Liver (tissue), 9 donors: ENCODE data around the gene TLL2. TPM values are rescaled to one million over a fixed set of nuclear protein-coding genes. Genes with fewer than 3 reads are reported as not detected.

ENCODE experiments used
- DNase-seq: peaks from one replicate; pipeline ENCODE4 v3.0.0-alpha.2; 2017; ENCODE audit warnings: low spot score
- H3K27ac ChIP-seq, 2 donors: one replicate each; pipeline ENCODE4 v1.7.0; 2013; ENCODE audit warnings: inconsistent platforms in 2 of 2, low read length in 2 of 2, control low read depth in 1 of 2, low read depth in 1 of 2, mild to moderate bottlenecking in 1 of 2
- H3K27me3 ChIP-seq, 4 donors: one replicate each; pipeline versions ENCODE4 v1.6.1 to v1.7.0; 2013; ENCODE audit warnings: low read length in 3 of 4, inconsistent platforms in 1 of 4, mild to moderate bottlenecking in 1 of 4, moderate library complexity in 1 of 4; ENCODE audit not compliant: control insufficient read depth in 4 of 4, insufficient read depth in 4 of 4
- H3K36me3 ChIP-seq, 4 donors: one replicate each; pipeline versions ENCODE4 v1.6.1 to v1.7.0; 2013; ENCODE audit warnings: low read length in 3 of 4, mild to moderate bottlenecking in 3 of 4, low read depth in 1 of 4, moderate library complexity in 1 of 4; ENCODE audit not compliant: control insufficient read depth in 4 of 4, insufficient read depth in 3 of 4
- H3K4me1 ChIP-seq, 4 donors: one replicate each; pipeline versions ENCODE4 v1.6.1 to v1.7.0; 2013; ENCODE audit warnings: low read length in 3 of 4, mild to moderate bottlenecking in 3 of 4, moderate library complexity in 1 of 4; ENCODE audit not compliant: control insufficient read depth in 4 of 4, insufficient read depth in 4 of 4
- H3K4me3 ChIP-seq, 3 donors: one replicate each; pipeline versions ENCODE4 v1.6.1 to v1.7.0; 2013; ENCODE audit warnings: low read length in 3 of 3, control low read depth in 1 of 3, low read depth in 1 of 3, mild to moderate bottlenecking in 1 of 3
- H3K9ac ChIP-seq, 2 donors: one replicate each; pipeline ENCODE4 v1.7.0; 2013; ENCODE audit warnings: low read length in 2 of 2, mild to moderate bottlenecking in 2 of 2, moderate library complexity in 2 of 2, control low read depth in 1 of 2, low read depth in 1 of 2
- H3K9me3 ChIP-seq, 4 donors: one replicate each; pipeline versions ENCODE4 v1.6.1 to v1.7.0; 2013; ENCODE audit warnings: low read length in 3 of 4; ENCODE audit not compliant: control insufficient read depth in 4 of 4
- CTCF ChIP-seq: fragments of 150-350 bp; IDR thresholded peaks from 2 replicates; pipeline ENCODE4 v1.5.1; 2017; ENCODE audit warnings: improper control_type of control experiment, low read depth, low read length; ENCODE audit not compliant: missing input control
- EGR1 ChIP-seq, 2 donors: IDR thresholded peaks; 2 replicates each; pipeline ENCODE4 v1.6.1; 2016 to 2018; ENCODE audit warnings: antibody characterized with exemption in 2 of 2, low read depth in 2 of 2
- FOXA1 ChIP-seq: IDR thresholded peaks from 2 replicates; pipeline ENCODE4 v1.6.1; 2016; ENCODE audit warnings: antibody characterized with exemption
- FOXA2 ChIP-seq: IDR thresholded peaks from 2 replicates; pipeline ENCODE4 v1.6.1; 2016; ENCODE audit warnings: antibody characterized with exemption
- GABPA ChIP-seq, 2 donors: IDR thresholded peaks in 1 of 2; conservative IDR thresholded peaks in 1 of 2; 2 replicates each; pipeline ENCODE4 v1.6.1; 2016; ENCODE audit warnings: antibody characterized with exemption in 2 of 2, mild to moderate bottlenecking in 1 of 2, moderate library complexity in 1 of 2
- HNF4A ChIP-seq, 2 donors: conservative IDR thresholded peaks; 2 replicates each; pipeline ENCODE4 v1.6.1; 2016; ENCODE audit warnings: antibody characterized with exemption in 2 of 2, mild to moderate bottlenecking in 2 of 2
- JUND ChIP-seq, 2 donors: IDR thresholded peaks; 2 replicates each; pipeline ENCODE4 v1.6.1; 2016; ENCODE audit warnings: antibody characterized with exemption in 2 of 2
- MAX ChIP-seq: IDR thresholded peaks from 2 replicates; pipeline ENCODE4 v1.6.1; 2016; ENCODE audit warnings: antibody characterized with exemption
- NR2F2 ChIP-seq: IDR thresholded peaks from 2 replicates; pipeline ENCODE4 v1.6.1; 2016; ENCODE audit warnings: antibody characterized with exemption
- RAD21 ChIP-seq, 2 donors: IDR thresholded peaks; 2 replicates each; pipeline ENCODE4 v1.6.1; 2016; ENCODE audit warnings: antibody characterized with exemption in 2 of 2, mild to moderate bottlenecking in 2 of 2
- REST ChIP-seq: IDR thresholded peaks from 2 replicates; pipeline ENCODE4 v1.6.1; 2016; ENCODE audit warnings: antibody characterized with exemption, mild to moderate bottlenecking
- RXRA ChIP-seq, 2 donors: IDR thresholded peaks; 2 replicates each; pipeline ENCODE4 v1.6.1; 2017 to 2018; ENCODE audit warnings: antibody characterized with exemption in 2 of 2, mild to moderate bottlenecking in 1 of 2
- TAF1 ChIP-seq: conservative IDR thresholded peaks from 2 replicates; pipeline ENCODE4 v1.6.1; 2016; ENCODE audit warnings: antibody characterized with exemption, mild to moderate bottlenecking
- YY1 ChIP-seq: IDR thresholded peaks from 2 replicates; pipeline ENCODE4 v1.6.1; 2016; ENCODE audit warnings: antibody characterized with exemption, mild to moderate bottlenecking
- ZBTB33 ChIP-seq: IDR thresholded peaks from 2 replicates; pipeline ENCODE4 v1.6.1; 2016; ENCODE audit warnings: antibody characterized with exemption
- WGBS: extraction: QIAGEN DNeasy Blood & Tissue Kit; methylation state at CpG from one replicate; pipeline ENCODE4 v1.1.7; 2013; 5-methylcytosine and 5-hydroxymethylcytosine counted together
- polyA plus RNA-seq, 2 donors: library from polyadenylated mRNA; stranded (reverse) in 1 of 2; unstranded in 1 of 2; fragments of 200-250 nt in 1 of 2; fragments of >200 nt in 1 of 2; fragmentation: Nextera tagmentation in 1 of 2; extraction: Ambion mirVana in 1 of 2; gene quantifications; one replicate each; pipeline versions ENCODE4 v1.2.1 to v1.2.3, GENCODE V29; 2013 to 2015
- total RNA-seq, 2 donors: library from RNA; depleted of rRNA; stranded (reverse); fragments of >200 nt; gene quantifications; one replicate each; pipeline ENCODE4 v1.2.3, GENCODE V29; 2014
- TF ChIP-seq, protein P1 (sequence below): IDR thresholded peaks from 2 replicates; pipeline ENCODE4 v1.6.1; 2016; ENCODE audit warnings: antibody characterized with exemption
- donor health status: healthy.
- donor health status: healthy.
- donor health status: healthy.
- donor health status: healthy.
- donor health status: healthy.

TLL2 gene
- total and polyA plus RNA-seq, 4 donors, result 0.06 to 0.19 (median 0.08) TPM; not detected in 1

GRCh38 chr10:96357038-96357620 lies 156.6 kb downstream of the TLL2 start:
- DNase-seq, result no peak

DNA sequence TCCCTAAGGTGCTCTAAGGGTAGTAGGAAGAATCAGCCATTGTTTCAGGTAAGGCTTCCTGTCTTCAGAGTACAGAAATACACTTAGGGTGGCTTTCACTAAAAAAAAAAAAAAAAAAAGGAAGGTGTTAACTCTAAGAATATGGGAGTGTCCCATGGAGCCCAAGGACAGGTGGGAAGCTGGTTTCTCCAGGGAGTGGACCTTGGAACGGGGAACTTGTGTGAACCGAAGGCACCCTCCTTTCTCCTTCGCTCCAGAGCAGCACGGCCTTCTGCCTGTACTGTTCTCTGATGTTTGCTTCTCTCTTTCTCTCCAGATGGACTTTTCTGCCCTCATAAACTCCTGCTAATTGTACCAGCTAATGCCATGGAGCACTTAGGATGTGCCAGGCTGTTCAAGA lies 161.1 kb downstream of the TLL2 start:
- Histone ChIP-seq H3K27me3 (no peaks in the 10 kb centered on the region), H3K4me1 (peaks cover 3 to 12% (median 10%) of the 10 kb centered on the region in 4 donors), H3K9ac (no peak overlapping the region), H3K4me3 (no peak overlapping the region), H3K9me3 (no peaks in the 10 kb centered on the region), H3K27ac (no peak overlapping the region), H3K36me3 (no peaks in the 10 kb centered on the region)
- WGBS, result 47% methylated on average over 4 of the region's 4 CpGs
- TF ChIP-seq JUND (IDR thresholded peaks at IDR 0.05), result no peak
- TF ChIP-seq FOXA1, result no peak
- no peak for DNase-seq

More at GRCh38 chr10:96357038-96357620, 156.6 kb downstream of the TLL2 start:
- Histone ChIP-seq H3K27ac (no peak overlapping the region), H3K4me1 (peaks cover 2 to 7% (median 5%) of the 10 kb centered on the region in 4 donors), H3K36me3 (no peaks in the 10 kb centered on the region), H3K27me3 (no peaks in the 10 kb centered on the region), H3K9ac (no peak overlapping the region), H3K9me3 (no peaks in the 10 kb centered on the region), H3K4me3 (no peak overlapping the region)
- TF ChIP-seq MAX, result no peak
- no peak for TF ChIP-seq EGR1 (IDR thresholded peaks at IDR 0.05; ENCODE audit: low read depth in 2 of 2)
- no peak for TF ChIP-seq HNF4A (conservative IDR thresholded peaks at IDR 0.05)
- no peak for TF ChIP-seq NR2F2
- no peak for TF ChIP-seq JUND (IDR thresholded peaks at IDR 0.05)
- no peak for TF ChIP-seq GABPA (IDR thresholded peaks at IDR 0.05 in 1 of 2, conservative IDR thresholded peaks at IDR 0.05 in 1 of 2)
- TF ChIP-seq ZBTB33, result no peak
- WGBS, result 76% methylated on average over 8 of the region's 8 CpGs

DNA sequence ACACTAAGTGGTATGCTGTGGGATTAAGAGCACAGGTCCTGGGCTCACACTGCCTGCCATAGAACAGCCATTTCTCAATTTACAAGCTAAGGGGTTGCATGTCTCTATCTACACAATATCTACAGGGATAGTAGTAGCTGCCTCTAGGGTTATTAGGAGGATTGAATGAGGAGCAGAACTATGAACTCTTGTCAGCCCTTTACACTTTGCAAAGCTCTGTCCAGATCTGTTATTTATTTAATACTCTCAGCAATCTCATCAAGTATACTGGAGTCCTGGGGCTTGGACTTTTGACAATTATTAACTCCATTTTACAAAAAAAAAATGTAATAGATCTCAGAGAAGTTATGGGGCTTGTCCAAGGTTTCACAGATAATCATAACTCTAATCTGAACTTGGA lies 161.7 kb downstream of the TLL2 start:
- H3K36me3 ChIP-seq, result no peaks in the 10 kb centered on the region
- TF ChIP-seq JUND (IDR thresholded peaks at IDR 0.05), result no peak
- TF ChIP-seq ZBTB33, result no peak
- no peak for TF ChIP-seq YY1
- TF ChIP-seq REST, result no peak
- TF ChIP-seq NR2F2, result no peak
- TF ChIP-seq, protein P1, sequence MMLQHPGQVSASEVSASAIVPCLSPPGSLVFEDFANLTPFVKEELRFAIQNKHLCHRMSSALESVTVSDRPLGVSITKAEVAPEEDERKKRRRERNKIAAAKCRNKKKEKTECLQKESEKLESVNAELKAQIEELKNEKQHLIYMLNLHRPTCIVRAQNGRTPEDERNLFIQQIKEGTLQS, result no peak
- TF ChIP-seq GABPA (IDR thresholded peaks at IDR 0.05 in 1 of 2, conservative IDR thresholded peaks at IDR 0.05 in 1 of 2), result no peak
- TF ChIP-seq EGR1 (IDR thresholded peaks at IDR 0.05; ENCODE audit: low read depth in 2 of 2), result no peak
- no peak for TF ChIP-seq TAF1
- peak; percentile 5 for TF ChIP-seq FOXA2
- no peak for TF ChIP-seq RAD21 (IDR thresholded peaks at IDR 0.05)
- TF ChIP-seq HNF4A (conservative IDR thresholded peaks at IDR 0.05), result peak; percentile 15 to 23
- peak in 1 of 2 donors; percentile 4 for TF ChIP-seq RXRA (IDR thresholded peaks at IDR 0.05)
- TF ChIP-seq CTCF, result no peak
- H3K9me3 ChIP-seq, result no peaks in the 10 kb centered on the region
- no peak overlapping the region for H3K4me3 ChIP-seq
- no peak for DNase-seq
- peaks cover 3 to 12% (median 10%) of the 10 kb centered on the region in 4 donors for H3K4me1 ChIP-seq
- no peak overlapping the region for H3K27ac ChIP-seq
- H3K9ac ChIP-seq, result peak overlapping the region in 1 of 2 donors; percentile 6
- no peaks in the 10 kb centered on the region for H3K27me3 ChIP-seq
